PC-3 (cell line): Measurements from ENCODE around the gene PRIMA1. TPM values are rescaled to one million over a fixed set of nuclear protein-coding genes. Genes with fewer than 3 reads are reported as not detected.

Experiments used
- ATAC-seq: fragments of 200-7000 bp; cut with Tn5 transposase; 2 replicates; pipeline ENCODE4 v1.9.1; 2020; ENCODE audit warnings: mild to moderate bottlenecking, moderate library complexity
- BruUV-seq: library from RNA; stranded (reverse); fragments of 400-500 nt; replicated peaks from 2 replicates; lab custom pipeline; 2021; lab: Mats Ljungman, UMichigan
- CTCF ChIA-PET: fragments of 300-600 bp; sonication (Branson Sonifier 250); formaldehyde crosslinking; loops from one replicate; lab custom pipeline; 2022; ENCODE audit warnings: antibody characterized with exemption; lab: Charles Lee
- POLR2A ChIA-PET: fragments of 300-600 bp; sonication (Branson Sonifier 250); formaldehyde crosslinking; loops from one replicate; lab custom pipeline; 2022; ENCODE audit warnings: antibody characterized with exemption; ENCODE audit not compliant: unreplicated experiment; lab: Charles Lee
- DNase-seq: peaks from one replicate; pipeline ENCODE4 v3.0.0-alpha.2; 2015
- H2AFZ ChIP-seq: fragments of 300-600 bp; sonication (generic); 2 replicates; pipeline ENCODE4 v1.6.0; 2016; ENCODE audit warnings: antibody characterized with exemption, low read length
- H3F3A ChIP-seq: fragments of 300-600 bp; sonication (generic); one replicate; pipeline ENCODE4 v1.6.0; 2017; ENCODE audit warnings: antibody characterized with exemption, low read length, control low read depth, mild to moderate bottlenecking; ENCODE audit not compliant: unreplicated experiment
- H3K27ac ChIP-seq: fragments of 300-600 bp; sonication (generic); 2 replicates; pipeline ENCODE4 v1.5.1; 2016; ENCODE audit warnings: mild to moderate bottlenecking, low read length
- H3K27me3 ChIP-seq: fragments of 300-600 bp; sonication (generic); 2 replicates; pipeline ENCODE4 v1.6.1; 2016; ENCODE audit warnings: low read length, mixed read lengths
- H3K36me3 ChIP-seq: fragments of 300-600 bp; sonication (generic); 2 replicates; pipeline ENCODE4 v1.6.1; 2016; ENCODE audit warnings: low read depth, mixed run types, low read length, mixed read lengths
- H3K4me1 ChIP-seq: fragments of 300-600 bp; sonication (generic); 2 replicates; pipeline ENCODE4 v1.5.1; 2016; ENCODE audit warnings: low read length; ENCODE audit not compliant: insufficient read depth
- H3K4me2 ChIP-seq: fragments of 300-600 bp; sonication (generic); 2 replicates; pipeline ENCODE4 v1.6.0; 2016; ENCODE audit warnings: low read length
- H3K4me3 ChIP-seq: fragments of 300-600 bp; sonication (generic); 2 replicates; pipeline ENCODE4 v1.5.1; 2016; ENCODE audit warnings: mild to moderate bottlenecking, low read length, mixed read lengths
- H3K79me2 ChIP-seq: fragments of 300-600 bp; sonication (generic); 2 replicates; pipeline ENCODE4 v1.6.1; 2017; ENCODE audit warnings: low read length, mixed read lengths
- H3K9ac ChIP-seq: fragments of 300-600 bp; sonication (generic); 2 replicates; pipeline ENCODE4 v1.6.0; 2016; ENCODE audit warnings: mild to moderate bottlenecking, low read length
- H3K9me2 ChIP-seq: fragments of 300-600 bp; sonication (generic); replicated peaks from 2 replicates; pipeline ENCODE4 v1.6.1; 2016; ENCODE audit warnings: mixed run types, low read length, mixed read lengths
- H3K9me3 ChIP-seq: fragments of 300-600 bp; sonication (generic); 2 replicates; pipeline ENCODE4 v1.6.1; 2016; ENCODE audit warnings: low read length, mixed read lengths
- H4K20me1 ChIP-seq: fragments of 300-600 bp; sonication (generic); 2 replicates; pipeline ENCODE4 v1.6.1; 2016; ENCODE audit warnings: low read length, mixed read lengths
- CTCF ChIP-seq: fragments of 300-600 bp; sonication (generic); conservative IDR thresholded peaks from 2 replicates; pipeline ENCODE4 v1.5.1; 2017; ENCODE audit warnings: antibody characterized with exemption, low read depth, mild to moderate bottlenecking, low read length
- EZH2 ChIP-seq: fragments of 300-600 bp; sonication (generic); IDR thresholded peaks from one replicate; pipeline ENCODE4 v1.6.1; 2017; ENCODE audit warnings: antibody characterized with exemption, mild to moderate bottlenecking, low read length; ENCODE audit not compliant: unreplicated experiment
- EZH2phosphoT487 ChIP-seq: fragments of 300-600 bp; sonication (generic); IDR thresholded peaks from 2 replicates; pipeline ENCODE4 v1.6.1; 2018; ENCODE audit warnings: mild to moderate bottlenecking, antibody characterized with exemption, low read length, borderline replicate concordance
- intact Hi-C: fragments of 100-400 bp; cut with micrococcal nuclease; formaldehyde crosslinking; loops from 2 replicates; pipeline ENCODE4 v1.9.0; 2023
- total RNA-seq: library from RNA; depleted of rRNA; stranded (reverse); fragments of >200 nt; gene quantifications from 2 replicates; pipeline ENCODE4 v1.2.3, GENCODE V29; 2014

The PRIMA1 gene
- total RNA-seq, 1 experiment from 2014 or later: 0.04 TPM

- DNase-seq (peak; percentile 12), ATAC-seq (peak; percentile 37)
- Histone ChIP-seq H3K9me3 (no peaks in the 10 kb centered on the region), H3K36me3 (no peaks in the 10 kb centered on the region), H3K27me3 (peaks cover 74% of the 10 kb centered on the region), H4K20me1 (no peaks in the 10 kb centered on the region), H3K4me3 (peak overlapping the region; percentile 44; the same call in 1 of the 2 replicates), H2AFZ (no peak overlapping the region; the same call in 1 of the 2 replicates), H3K79me2 (no peaks in the 10 kb centered on the region), H3K9ac (no peak overlapping the region), H3K4me1 (no peaks in the 10 kb centered on the region), H3K4me2 (peak overlapping the region; percentile 66), H3F3A (no peaks in the 10 kb centered on the region), H3K27ac (no peak overlapping the region), H3K9me2 (no peaks in the 10 kb centered on the region)
- no TSS peak for BruUV-seq
- peak; percentile 26; the same call in 1 of the 2 replicates for TF ChIP-seq CTCF
- TF ChIP-seq EZH2: no peak
- TF ChIP-seq EZH2phosphoT487: no peak
- ChIA-PET CTCF (no interaction called here), POLR2A (no interaction called here)
- intact Hi-C loops: no loop called here
These were observed 400 bp upstream of the PRIMA1 start for GRCh38 chr14:93788543-93789227.

- TF ChIP-seq EZH2phosphoT487: no peak
- TF ChIP-seq CTCF: no peak
- no peak for TF ChIP-seq EZH2
- Histone ChIP-seq H3K9me3 (no peaks in the 10 kb centered on the region), H3K4me1 (no peaks in the 10 kb centered on the region), H3K79me2 (no peaks in the 10 kb centered on the region), H3K27me3 (peaks cover 69% of the 10 kb centered on the region), H4K20me1 (no peaks in the 10 kb centered on the region), H3K9ac (no peak overlapping the region), H3K36me3 (no peaks in the 10 kb centered on the region), H3K27ac (no peak overlapping the region), H2AFZ (no peak overlapping the region), H3K4me2 (peak overlapping the region; percentile 66; the same call in 1 of the 2 replicates), H3K4me3 (no peak overlapping the region), H3K9me2 (no peaks in the 10 kb centered on the region), H3F3A (no peaks in the 10 kb centered on the region)
- CTCF ChIA-PET: no interaction called here
- ATAC-seq (no peak), DNase-seq (no peak)
- BruUV-seq: no TSS peak
- POLR2A ChIA-PET: no interaction called here
- intact Hi-C loops: no loop called here
These were observed 606 bp downstream of the PRIMA1 start for GRCh38 chr14:93787465-93788292.
